ENCODE measurements around the gene PSMG1.

DNA sequence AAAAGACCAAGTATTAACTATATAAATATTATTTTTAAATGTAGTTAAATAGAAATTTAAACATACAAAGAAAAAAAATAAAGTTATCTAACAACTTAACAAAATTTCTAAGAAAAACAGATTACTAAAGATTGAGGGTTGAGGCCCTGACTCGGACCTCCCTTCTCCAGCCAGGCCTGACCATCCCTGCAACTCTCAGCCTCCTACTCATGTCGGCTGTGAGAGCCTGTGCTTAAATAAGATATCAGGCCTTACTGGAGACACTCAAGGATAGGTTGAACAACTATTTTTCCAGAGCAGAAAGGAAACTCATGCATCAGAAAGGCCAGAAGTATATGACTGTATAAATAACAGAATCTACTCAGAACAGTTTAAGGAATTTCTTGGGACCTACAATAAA lies 33.0 kb upstream of the PSMG1 start:
- no peak for TF ChIP-seq FOXM1 (IDR thresholded peaks at IDR 0.05; ENCODE audit: borderline replicate concordance, low read depth)
- TF ChIP-seq EP300 (IDR thresholded peaks at IDR 0.05; ENCODE audit: borderline replicate concordance): no peak
- TF ChIP-seq, protein P1, sequence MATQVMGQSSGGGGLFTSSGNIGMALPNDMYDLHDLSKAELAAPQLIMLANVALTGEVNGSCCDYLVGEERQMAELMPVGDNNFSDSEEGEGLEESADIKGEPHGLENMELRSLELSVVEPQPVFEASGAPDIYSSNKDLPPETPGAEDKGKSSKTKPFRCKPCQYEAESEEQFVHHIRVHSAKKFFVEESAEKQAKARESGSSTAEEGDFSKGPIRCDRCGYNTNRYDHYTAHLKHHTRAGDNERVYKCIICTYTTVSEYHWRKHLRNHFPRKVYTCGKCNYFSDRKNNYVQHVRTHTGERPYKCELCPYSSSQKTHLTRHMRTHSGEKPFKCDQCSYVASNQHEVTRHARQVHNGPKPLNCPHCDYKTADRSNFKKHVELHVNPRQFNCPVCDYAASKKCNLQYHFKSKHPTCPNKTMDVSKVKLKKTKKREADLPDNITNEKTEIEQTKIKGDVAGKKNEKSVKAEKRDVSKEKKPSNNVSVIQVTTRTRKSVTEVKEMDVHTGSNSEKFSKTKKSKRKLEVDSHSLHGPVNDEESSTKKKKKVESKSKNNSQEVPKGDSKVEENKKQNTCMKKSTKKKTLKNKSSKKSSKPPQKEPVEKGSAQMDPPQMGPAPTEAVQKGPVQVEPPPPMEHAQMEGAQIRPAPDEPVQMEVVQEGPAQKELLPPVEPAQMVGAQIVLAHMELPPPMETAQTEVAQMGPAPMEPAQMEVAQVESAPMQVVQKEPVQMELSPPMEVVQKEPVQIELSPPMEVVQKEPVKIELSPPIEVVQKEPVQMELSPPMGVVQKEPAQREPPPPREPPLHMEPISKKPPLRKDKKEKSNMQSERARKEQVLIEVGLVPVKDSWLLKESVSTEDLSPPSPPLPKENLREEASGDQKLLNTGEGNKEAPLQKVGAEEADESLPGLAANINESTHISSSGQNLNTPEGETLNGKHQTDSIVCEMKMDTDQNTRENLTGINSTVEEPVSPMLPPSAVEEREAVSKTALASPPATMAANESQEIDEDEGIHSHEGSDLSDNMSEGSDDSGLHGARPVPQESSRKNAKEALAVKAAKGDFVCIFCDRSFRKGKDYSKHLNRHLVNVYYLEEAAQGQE (IDR thresholded peaks at IDR 0.05; ENCODE audit: low read depth): no peak
